Eye (tissue), 1 donor: ENCODE measurements around the gene MCM7.

ENCODE experiments used
- DNase-seq: peaks from one replicate; pipeline ENCODE4 v3.0.0-alpha.2; 2015

The MCM7 gene

DNA sequence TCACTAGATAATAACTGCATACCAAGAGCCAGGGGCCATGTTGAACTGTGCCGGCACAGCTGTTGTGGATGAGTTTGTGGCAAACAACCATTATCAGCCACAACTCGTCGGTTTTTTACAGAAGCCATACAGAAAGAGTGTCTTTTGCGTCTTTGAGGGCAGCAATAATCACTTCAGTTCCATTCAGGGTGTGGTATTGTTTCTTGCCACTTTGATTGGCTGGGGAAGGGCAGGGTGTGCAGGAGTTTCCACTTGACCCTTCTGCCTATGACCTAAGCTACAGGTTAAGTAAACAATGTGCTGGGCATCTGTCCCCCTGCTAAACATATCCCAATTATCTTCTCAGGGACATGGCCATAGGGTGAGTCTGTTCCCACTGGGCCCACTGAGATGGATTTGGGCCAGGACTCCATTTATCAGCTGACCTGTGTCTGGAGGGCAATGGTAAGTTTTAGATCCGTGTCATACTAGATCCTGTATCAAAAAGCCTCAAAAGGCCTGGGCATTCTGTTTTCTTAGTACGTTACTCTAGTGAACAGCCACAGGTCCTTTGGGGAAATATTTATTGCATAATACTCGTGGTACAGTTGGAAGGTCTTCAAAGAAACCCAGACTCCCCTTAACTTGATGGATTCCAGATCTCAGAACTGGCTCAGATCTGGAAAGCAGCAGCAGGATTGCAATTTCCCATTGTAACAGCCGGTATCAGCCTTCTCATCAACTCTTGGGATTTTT is 35.6 kb downstream of the MCM7 start:
- no peak for DNase-seq

DNA sequence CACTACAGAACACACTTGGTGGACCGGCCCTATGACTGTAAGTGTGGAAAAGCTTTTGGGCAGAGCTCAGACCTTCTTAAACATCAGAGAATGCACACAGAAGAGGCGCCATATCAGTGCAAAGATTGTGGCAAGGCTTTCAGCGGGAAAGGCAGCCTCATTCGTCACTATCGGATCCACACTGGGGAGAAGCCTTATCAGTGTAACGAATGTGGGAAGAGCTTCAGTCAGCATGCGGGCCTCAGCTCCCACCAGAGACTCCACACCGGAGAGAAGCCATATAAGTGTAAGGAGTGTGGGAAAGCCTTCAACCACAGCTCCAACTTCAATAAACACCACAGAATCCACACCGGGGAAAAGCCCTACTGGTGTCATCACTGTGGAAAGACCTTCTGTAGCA is 37.0 kb downstream of the MCM7 start:
- no peak for DNase-seq

DNA sequence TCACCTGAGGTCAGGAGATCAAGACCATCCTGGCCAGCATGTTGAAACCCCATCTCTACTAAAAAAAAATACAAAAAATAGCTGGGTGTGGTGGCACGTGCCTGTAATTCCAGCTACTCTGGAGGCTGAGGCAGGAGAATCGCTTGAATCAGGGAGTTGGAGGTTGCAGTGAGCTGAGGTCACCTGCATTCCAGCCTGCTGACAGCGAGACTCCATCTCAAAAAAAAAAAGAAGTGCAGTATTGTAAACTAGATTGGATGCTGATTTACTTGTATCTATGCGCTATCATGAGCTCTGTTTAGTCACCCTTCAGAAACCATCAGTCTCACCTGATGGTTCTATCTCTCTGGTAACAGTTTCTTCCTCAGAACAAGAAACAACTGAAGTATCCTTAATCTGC is 37.8 kb downstream of the MCM7 start:
- no peak for DNase-seq

DNA sequence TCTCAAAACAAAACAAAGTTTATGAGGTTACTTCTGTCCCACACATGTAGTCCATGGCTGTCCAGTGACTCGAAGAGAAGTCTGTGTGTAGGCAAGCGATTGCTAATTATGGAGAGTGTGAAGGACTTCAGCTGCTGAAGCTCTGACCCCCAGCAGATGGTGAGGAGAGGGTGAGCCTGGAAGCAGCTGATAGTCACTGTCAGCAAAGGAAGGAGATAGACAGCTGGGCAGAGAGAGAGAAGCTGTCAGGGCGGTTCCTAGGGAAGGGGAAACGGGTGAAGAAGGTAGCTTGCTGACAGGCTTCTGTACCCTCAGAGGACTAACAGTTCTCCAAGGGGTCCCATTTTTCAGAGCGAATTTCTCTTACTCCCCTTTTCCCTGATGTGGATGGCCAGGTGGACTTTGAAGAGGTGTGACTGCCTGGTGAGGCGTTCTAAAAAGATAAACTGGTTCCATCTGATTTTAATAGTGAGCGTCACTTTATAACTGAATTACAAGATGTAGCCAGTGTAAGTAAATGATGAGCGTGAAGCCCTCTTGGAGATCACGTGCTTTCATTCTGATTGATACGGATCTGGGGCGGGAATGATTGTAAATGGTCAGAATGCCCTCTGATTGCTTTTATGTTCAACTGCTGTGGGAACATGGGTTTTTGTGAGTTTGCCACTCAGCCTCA is 39.5 kb downstream of the MCM7 start:
- no peak for DNase-seq

DNA sequence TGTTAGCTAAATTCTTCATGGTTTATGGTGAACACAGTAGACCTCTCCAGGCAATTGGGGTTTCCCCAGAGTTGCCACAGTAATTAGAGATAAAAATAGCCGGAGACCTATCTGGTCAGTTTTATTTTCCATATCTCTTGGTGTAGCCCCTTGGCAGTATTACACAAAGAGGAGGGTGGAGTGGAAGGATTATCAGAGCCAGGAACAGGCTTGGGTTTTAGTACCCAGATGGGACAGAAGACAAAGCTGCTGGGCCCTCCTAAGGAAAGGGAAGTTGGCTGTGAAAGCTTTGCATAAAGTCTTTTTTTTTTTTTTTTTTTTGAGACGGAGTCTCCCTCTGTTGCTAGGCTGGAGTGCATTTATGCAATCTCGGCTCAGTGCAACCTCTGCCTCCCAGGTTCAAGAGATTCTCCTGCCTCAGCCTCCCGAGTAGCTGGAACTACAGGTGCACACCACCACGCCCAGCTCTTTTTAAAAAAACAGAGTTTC is 41.9 kb downstream of the MCM7 start:
- DNase-seq, result no peak

DNA sequence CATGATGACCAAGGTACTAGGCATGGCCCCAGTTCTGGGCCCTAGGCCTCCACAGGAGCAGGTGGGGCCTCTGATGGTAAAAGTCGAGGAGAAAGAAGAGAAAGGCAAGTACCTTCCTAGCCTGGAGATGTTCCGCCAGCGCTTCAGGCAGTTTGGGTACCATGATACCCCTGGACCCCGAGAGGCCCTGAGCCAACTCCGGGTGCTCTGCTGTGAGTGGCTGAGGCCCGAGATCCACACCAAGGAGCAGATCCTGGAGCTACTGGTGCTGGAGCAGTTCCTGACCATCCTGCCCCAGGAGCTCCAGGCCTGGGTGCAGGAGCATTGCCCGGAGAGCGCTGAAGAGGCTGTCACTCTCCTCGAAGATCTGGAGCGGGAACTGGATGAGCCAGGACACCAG is 44.2 kb downstream of the MCM7 start:
- no peak for DNase-seq

DNA sequence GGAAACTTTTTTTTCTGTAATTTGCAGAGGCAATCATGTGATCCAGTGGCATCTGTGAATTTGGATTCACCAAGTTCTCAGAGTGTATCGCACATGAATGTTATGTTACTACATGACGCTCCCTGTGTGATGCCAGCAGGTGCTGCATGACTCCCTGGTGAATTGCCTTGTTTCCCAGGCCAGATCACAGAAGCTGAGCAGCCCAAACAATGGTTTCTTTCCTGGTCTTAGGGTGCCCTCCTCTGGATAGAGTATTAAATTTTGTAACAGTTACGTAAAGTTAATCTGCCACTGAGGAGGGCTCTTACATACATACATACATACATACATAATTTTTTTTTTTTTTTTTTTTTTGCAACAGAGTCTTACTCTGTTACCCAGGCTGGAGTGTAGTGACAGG is 48.0 kb downstream of the MCM7 start:
- DNase-seq, result peak; percentile 62

DNA sequence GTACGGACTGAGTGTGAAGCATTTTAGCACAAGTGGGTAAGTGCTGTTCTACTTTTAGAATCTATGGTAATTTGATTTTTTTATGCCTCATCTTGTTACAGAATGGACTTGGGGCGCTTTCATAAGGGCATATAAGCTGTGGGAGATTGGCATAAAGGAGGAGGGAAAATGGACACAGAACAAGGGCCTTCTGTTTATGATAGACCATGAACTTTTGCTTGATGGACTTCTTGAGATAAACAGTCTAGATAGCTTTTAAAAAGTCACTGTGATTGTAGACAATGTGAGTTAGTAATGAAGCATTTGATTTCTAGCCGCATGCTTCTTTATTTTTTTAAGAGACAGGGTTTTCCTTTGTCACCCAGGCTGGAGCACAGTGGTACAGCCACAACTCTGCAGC is 49.6 kb downstream of the MCM7 start:
- DNase-seq, result no peak

DNA sequence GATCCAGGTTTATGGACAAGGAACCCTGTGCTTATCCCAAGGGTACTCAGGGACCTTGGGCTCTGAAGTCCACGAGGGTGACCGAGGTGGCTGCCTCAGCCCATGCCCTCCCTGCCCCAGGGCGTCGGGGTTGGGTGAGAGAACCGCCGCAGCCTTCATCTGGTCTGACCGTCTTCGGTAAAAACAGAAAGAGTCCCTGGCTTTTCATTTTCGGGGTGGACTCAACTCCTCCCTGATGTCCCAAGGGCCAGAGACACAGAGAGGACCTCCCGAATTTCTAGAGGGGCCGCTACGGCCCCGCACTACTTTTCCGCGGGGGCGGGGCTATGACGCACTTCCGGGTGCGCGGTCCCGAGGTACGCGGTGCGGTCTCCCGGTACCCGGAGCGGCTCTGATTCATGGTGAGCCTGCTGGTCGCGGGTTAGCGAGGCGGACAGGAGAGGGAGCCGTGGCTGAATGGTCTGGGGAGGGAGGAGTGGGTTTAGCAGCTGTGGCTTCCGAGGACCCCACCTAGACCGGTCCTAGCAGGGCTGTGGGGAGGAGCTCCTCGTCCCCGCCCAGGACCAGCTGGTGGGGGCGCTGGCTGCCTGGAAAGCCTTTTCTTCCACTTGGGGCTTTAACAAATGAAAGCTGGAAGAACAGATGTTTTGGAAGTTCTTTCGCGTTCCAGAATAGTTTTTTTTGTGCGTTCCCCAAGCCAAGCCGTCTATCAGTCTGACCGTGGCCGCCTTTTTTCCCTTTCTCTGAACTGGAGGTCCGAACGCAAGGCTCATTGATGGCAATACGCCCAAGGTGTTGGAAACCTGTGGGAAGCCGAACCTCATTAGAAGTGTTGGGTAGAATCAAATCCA is 51.5 kb downstream of the MCM7 start, which contains the start of gene ZSCAN21:
Gene ZSCAN21, plus strand, starts transcription at position 334 of the 851 bp plus-strand sequence. CDS start 7,233 bp downstream, outside the sequence.
- peak; percentile 95 for DNase-seq

DNA sequence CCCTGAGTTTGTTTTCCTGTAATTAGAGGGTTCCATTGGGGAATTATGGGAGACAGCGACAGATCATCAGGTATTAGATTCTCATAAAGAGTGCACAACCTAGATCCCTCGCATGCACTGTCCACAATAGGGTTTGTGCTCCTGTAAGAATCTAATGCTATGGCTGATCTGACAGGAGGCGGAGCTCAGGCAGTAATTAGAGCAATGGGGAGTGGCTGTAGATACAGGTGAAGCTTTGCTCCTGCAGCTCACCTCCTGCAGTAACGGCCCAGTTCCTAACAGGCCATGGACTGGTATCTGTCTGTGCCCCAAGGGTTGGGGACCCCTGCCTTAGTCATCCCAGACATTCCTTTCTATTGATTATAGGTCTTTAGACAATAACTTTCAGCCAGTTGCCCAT is 52.5 kb downstream of the MCM7 start:
- DNase-seq, result no peak

DNA sequence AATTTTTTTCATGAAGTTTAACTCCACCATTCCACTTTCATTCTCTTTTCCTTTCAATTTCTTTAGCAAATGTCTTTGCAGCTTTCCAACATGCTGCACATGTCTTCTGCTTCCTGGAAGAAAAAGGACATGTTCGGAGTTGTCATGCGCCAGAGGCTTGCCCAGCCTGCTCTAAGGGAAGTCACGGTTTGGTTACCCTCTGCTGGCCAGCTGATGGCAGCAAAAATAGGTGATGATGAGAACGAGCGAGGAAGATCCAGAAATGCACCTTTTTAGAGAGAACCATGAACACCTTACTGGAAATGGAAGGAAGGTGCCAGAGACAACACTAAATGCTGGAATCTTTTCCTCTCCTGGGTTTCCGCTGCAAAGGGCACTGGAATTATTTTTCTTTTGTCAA is 56.5 kb downstream of the MCM7 start:
- no peak for DNase-seq
